Adrenal gland (tissue), 5 donors: ENCODE data around the gene C2orf42.
A peak's percentile ranks its signal among the peaks of the same experiment; 100 is the strongest.

Experiments
- CTCF ChIP-seq, 6 experiments: fragments of 450-650 bp in 4 of 6; fragments of 200-600 bp in 2 of 6; sonication (generic) in 1 of 6; IDR thresholded peaks; 1 replicate in 5 of 6; 2 replicates in 1 of 6; pipeline versions ENCODE4 v1.5.1 to v1.8.0; 2016 to 2021; ENCODE audit warnings: antibody characterized with exemption in 6 of 6, mild to moderate bottlenecking in 2 of 6, moderate library complexity in 1 of 6
- POLR2A ChIP-seq, 2 donors: fragments of 450-650 bp; IDR thresholded peaks; one replicate each; pipeline ENCODE4 v1.6.1; 2017; ENCODE audit warnings: antibody characterized with exemption in 2 of 2, mild to moderate bottlenecking in 2 of 2, moderate library complexity in 1 of 2
- donor health status: DM: no; HTN: no; CAD: no.

DNA sequence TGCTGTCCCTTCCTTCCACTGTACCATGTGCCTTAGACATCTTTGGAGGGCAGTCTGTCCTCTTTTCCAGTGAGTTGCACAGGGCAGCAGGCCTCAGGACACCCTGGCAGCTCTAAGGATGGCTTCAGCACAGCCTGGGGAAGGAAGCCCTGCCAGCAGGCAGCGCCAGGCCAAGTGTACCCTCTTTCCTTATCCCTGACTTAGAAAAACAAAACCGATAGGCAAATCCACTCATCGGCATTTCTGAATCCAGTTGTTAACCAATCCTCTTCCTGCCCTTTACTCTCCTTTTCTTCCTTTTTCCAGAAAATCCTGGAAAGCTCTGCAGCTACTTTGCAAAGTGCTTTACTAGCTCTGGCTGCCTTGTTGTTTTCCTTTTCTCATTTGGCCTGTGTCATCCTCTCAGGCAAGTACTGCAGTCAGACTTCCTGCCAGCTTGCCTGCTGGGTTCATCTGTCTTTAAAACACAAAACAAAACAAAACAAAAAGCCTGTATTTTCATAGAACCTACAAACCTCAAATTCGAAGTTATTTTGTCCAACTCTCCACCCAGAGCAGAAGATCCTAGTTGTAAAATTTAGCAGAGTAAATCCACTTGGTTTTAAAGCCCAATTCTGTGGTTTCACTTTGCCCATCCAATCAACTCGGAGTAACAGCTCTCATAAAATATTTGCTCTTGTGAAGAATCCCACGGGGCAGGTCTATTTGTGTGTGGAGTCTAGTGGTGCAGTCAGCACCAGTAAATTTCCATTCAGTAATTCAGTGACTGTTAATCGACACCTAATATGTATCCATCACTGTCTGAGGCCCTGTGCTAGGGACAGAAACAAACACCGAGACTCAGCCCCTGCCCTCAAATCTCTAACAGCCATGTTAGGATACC, 58.3 kb downstream of the C2orf42 start:
- no peak for TF ChIP-seq CTCF (IDR thresholded peaks at IDR 0.05)
- peak in 1 of 2 donors; percentile 54 for TF ChIP-seq POLR2A (IDR thresholded peaks at IDR 0.05)
